Progenitor cell of endocrine pancreas (in vitro differentiated cells): ENCODE measurements around the gene KRT36. TPM values are rescaled to one million over a fixed set of nuclear protein-coding genes. Genes with fewer than 3 reads are reported as not detected.

Experiments used
- DNase-seq: peaks from one replicate; pipeline ENCODE4 v3.0.0; 2021; ENCODE audit warnings: low spot score; ENCODE audit not compliant: unreplicated experiment
- H3K27ac Mint-ChIP-seq: 2 replicates; pipeline ENCODE4 v1.8.0; 2021; ENCODE audit warnings: mild to moderate bottlenecking, moderate library complexity, mixed read lengths
- H3K27me3 Mint-ChIP-seq: 2 replicates; pipeline ENCODE4 v1.8.0; 2021; ENCODE audit warnings: mixed read lengths
- H3K36me3 Mint-ChIP-seq: 2 replicates; pipeline ENCODE4 v1.8.0; 2022; ENCODE audit warnings: mixed read lengths; ENCODE audit not compliant: insufficient read depth
- H3K4me1 Mint-ChIP-seq: 2 replicates; pipeline ENCODE4 v1.8.0; 2021; ENCODE audit warnings: low read depth, mixed read lengths
- H3K4me3 Mint-ChIP-seq: 2 replicates; pipeline ENCODE4 v1.8.0; 2021; ENCODE audit warnings: low read depth, mild to moderate bottlenecking, moderate library complexity, mixed read lengths
- H3K9me3 Mint-ChIP-seq: 2 replicates; pipeline ENCODE4 v1.8.0; 2021; ENCODE audit warnings: low read depth, mixed read lengths
- CTCF ChIP-seq: fragments of 200-600 bp; sonication (generic); IDR thresholded peaks from one replicate; pipeline ENCODE4 v1.5.0; 2021; ENCODE audit warnings: antibody characterized with exemption, mild to moderate bottlenecking; ENCODE audit not compliant: unreplicated experiment
- total RNA-seq: library from RNA; stranded (reverse); gene quantifications from 2 replicates; pipeline ENCODE4 v1.2.1, GENCODE V29; 2021

KRT36 gene
- total RNA-seq, 1 donor from 2014 or later, result not detected

DNA sequence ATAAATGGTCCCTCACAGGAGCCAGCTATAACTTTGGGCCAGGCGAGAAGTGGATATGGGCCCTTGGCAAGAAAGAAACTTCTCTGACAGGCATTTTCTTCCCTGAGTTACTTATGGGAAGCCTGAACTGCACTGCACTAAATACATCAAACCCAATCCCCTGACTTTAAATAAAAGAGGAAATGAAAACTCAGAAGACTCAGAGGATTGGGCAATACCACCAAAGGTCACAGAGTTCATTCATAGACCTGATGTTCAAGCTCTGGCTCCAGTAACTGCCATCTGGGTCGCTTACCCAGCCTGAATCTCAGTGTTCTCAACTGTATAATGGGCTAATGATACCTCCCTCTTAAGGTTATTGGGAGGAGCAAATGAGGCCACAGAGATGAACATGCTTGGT, 9.6 kb downstream of the KRT36 start:
- no peak overlapping the region for H3K27ac Mint-ChIP-seq
- TF ChIP-seq CTCF, result no peak
- no peak for DNase-seq
- no peaks in the 10 kb centered on the region for H3K9me3 Mint-ChIP-seq
- H3K36me3 Mint-ChIP-seq, result no peaks in the 10 kb centered on the region
- peaks cover 15% of the 10 kb centered on the region for H3K4me1 Mint-ChIP-seq
- H3K27me3 Mint-ChIP-seq, result peaks cover 8% of the 10 kb centered on the region
- H3K4me3 Mint-ChIP-seq, result no peak overlapping the region

GRCh38 chr17:41478237-41478636, 11.5 kb downstream of the KRT36 start:
- no peak for DNase-seq
- Mint-ChIP-seq H3K27me3 (peaks cover 4% of the 10 kb centered on the region), H3K4me3 (no peak overlapping the region), H3K36me3 (no peaks in the 10 kb centered on the region), H3K27ac (no peak overlapping the region), H3K9me3 (no peaks in the 10 kb centered on the region), H3K4me1 (peaks cover 2% of the 10 kb centered on the region)
- TF ChIP-seq CTCF, result no peak

DNA sequence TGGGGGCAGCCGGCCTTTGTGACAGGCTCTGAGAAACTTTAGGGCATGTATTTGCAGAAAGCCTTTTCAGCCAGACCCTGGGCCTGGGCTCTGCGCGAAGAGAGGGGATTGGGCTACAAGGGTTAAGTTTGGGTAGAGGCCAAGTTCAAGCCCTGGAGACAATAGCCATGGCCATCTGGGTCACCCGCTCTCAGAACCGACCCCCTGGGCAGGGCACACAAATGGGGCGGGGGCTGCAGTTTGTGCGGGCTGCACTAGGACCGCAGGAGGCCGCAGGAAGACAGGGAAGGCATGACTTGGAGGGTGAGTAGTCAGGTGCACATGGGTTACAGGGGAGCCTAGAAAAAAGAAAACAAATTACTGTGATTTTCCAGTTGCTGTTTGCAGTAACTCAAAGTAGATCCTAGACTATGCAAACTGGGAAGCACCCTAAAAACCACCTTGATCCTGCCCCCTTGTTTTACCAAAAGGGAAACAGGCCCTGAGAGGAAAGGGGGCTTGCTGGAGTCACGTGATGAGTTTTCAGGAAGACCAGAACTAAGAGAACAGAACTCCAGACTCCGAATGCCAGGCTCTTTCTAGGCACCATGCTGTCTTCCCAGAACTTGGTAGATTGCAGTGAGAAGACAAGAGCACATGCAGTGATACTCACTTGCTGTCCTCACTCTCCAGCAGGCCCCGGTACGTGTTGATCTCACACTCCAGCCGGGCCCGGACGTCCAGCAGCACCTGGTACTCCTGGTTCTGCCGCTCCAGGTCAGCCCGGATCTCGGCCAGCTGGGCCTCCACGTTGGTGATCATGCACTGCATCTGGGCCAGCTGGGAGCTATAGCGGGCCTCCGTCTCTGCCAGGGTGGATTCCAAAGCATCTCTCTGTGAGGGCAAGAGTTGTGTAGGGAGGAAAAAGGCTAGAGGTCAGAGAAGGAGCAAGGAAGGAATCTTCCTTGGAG, 12.6 kb downstream of the KRT36 start:
- H3K9me3 Mint-ChIP-seq, result no peaks in the 10 kb centered on the region
- no peaks in the 10 kb centered on the region for H3K4me1 Mint-ChIP-seq
- H3K36me3 Mint-ChIP-seq, result no peaks in the 10 kb centered on the region
- no peak for DNase-seq
- TF ChIP-seq CTCF, result no peak
- no peak overlapping the region for H3K27ac Mint-ChIP-seq
- H3K27me3 Mint-ChIP-seq, result peaks cover 4% of the 10 kb centered on the region
- H3K4me3 Mint-ChIP-seq, result no peak overlapping the region

DNA sequence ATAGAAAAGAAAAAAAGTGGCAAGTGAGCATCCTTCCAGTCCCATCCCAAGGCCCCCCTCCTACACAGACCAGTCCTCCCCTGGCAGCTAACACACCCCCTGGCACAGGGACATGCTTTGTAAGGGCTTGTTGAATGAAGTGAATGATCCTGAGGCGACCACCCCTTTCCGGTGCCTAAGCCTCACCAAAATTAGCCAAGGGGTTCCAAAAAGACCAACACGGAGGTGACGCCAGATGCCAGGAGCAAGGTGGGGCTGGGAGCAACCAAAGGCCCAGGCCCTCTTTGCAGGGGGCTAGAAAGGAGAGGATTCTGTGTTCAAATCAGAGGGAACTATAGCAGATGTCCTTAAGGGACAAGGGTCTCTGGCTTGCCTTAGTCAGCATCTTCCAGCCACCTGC, 14.3 kb downstream of the KRT36 start:
- DNase-seq, result no peak
- TF ChIP-seq CTCF, result no peak
- Mint-ChIP-seq H3K9me3 (peaks cover 5% of the 10 kb centered on the region), H3K27ac (no peak overlapping the region), H3K36me3 (no peaks in the 10 kb centered on the region), H3K4me3 (no peak overlapping the region), H3K4me1 (no peaks in the 10 kb centered on the region), H3K27me3 (peaks cover 9% of the 10 kb centered on the region)

DNA sequence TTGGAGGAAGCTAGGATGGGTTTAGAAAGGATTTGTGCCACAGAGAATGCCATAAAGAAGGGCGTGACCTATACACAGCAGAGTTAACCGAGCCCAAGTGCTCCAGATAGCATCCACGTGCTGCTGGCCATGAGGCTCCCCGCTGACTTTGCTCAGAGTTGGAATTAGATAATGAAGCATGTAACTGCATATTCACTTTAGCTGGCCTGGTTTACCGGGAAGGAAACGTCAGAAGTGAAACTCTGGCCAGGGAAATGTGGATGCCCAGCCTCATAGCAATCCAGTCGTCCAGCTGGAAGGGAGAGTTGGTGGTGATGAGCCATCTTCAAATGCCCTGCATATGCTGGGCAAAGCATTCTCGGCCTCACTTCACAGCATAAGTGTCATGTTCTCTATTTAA, 14.8 kb downstream of the KRT36 start:
- no peak for TF ChIP-seq CTCF
- Mint-ChIP-seq H3K4me3 (no peak overlapping the region), H3K27me3 (peaks cover 9% of the 10 kb centered on the region), H3K4me1 (no peaks in the 10 kb centered on the region), H3K36me3 (no peaks in the 10 kb centered on the region), H3K27ac (no peak overlapping the region), H3K9me3 (peaks cover 5% of the 10 kb centered on the region)
- DNase-seq, result no peak
